Coronary artery (tissue), 2 donors: ENCODE results near the gene SLC47A2.

Experiments used
- DNase-seq: peaks from one replicate; pipeline ENCODE4 v3.0.0-alpha.2; 2017; ENCODE audit warnings: low spot score
- H3K27ac ChIP-seq, 2 donors: fragments of 200-600 bp; sonication (generic); one replicate each; pipeline ENCODE4 v1.5.1; 2016 to 2019
- H3K4me3 ChIP-seq: fragments of 200-600 bp; sonication (generic); 2 replicates; pipeline ENCODE4 v1.5.1; 2016; ENCODE audit warnings: mild to moderate bottlenecking, moderate library complexity
- TF ChIP-seq, protein P1 (sequence below): fragments of 200-600 bp; sonication (generic); IDR thresholded peaks from one replicate; pipeline ENCODE4 v1.5.1; 2019; ENCODE audit warnings: antibody characterized with exemption

Gene SLC47A2

DNA sequence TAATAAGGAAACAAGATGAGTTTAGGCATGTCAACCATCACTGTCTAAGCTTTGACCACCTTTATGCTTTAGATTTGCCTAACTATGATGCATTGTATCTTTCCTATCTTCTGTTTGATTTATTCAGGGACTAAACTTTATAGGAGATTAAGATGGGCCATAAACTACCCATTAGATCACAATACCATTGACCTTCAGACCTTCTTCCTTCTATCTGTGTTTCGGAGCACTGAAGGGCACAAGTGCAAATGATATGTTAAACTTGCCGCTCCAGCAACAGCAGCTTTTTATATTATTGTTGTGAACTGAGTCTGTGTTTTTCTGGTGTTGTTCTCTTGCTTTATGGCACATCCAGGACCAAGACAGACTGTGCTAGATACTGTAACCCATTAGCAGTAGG lies 84.5 kb downstream of the SLC47A2 start:
- TF ChIP-seq, protein P1, sequence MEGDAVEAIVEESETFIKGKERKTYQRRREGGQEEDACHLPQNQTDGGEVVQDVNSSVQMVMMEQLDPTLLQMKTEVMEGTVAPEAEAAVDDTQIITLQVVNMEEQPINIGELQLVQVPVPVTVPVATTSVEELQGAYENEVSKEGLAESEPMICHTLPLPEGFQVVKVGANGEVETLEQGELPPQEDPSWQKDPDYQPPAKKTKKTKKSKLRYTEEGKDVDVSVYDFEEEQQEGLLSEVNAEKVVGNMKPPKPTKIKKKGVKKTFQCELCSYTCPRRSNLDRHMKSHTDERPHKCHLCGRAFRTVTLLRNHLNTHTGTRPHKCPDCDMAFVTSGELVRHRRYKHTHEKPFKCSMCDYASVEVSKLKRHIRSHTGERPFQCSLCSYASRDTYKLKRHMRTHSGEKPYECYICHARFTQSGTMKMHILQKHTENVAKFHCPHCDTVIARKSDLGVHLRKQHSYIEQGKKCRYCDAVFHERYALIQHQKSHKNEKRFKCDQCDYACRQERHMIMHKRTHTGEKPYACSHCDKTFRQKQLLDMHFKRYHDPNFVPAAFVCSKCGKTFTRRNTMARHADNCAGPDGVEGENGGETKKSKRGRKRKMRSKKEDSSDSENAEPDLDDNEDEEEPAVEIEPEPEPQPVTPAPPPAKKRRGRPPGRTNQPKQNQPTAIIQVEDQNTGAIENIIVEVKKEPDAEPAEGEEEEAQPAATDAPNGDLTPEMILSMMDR, result no peak
- no peak overlapping the region for H3K27ac ChIP-seq
- no peak overlapping the region for H3K4me3 ChIP-seq
- DNase-seq, result no peak

- no peak for DNase-seq
- no peak overlapping the region for H3K4me3 ChIP-seq
- TF ChIP-seq, protein P1, result no peak
- no peak overlapping the region for H3K27ac ChIP-seq
Observed at GRCh38 chr17:19630661-19631060, 85.7 kb downstream of the SLC47A2 start.

GRCh38 chr17:19630035-19630434 lies 86.3 kb downstream of the SLC47A2 start:
- Histone ChIP-seq H3K27ac (no peak overlapping the region), H3K4me3 (no peak overlapping the region)
- TF ChIP-seq, protein P1, result no peak
- DNase-seq, result no peak

DNA sequence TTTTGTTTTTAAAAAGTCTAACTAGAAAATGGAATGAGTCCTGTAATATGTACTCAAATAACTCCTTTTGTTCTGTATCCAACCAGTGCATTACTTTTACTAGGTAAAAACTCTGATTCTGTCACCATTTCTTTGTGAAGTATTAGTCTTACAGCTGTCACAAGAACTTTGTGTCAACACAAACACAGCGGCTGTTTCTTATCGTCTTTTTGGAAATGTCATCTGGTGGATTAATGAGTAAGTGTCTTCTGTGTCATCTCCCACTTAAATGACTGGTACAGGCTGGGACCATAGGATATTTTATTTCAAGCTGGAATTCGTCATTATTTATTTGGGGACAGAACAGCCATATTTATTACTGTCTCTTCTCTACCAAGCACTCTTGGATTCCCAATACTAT lies 86.9 kb downstream of the SLC47A2 start:
- H3K27ac ChIP-seq, result no peak overlapping the region

More for the DNA sequence above, 86.9 kb downstream of the SLC47A2 start:
- H3K4me3 ChIP-seq, result no peak overlapping the region
- DNase-seq, result no peak
- TF ChIP-seq, protein P1, result no peak
